ENCODE data around the gene ERICH6.

The ERICH6 gene

DNA sequence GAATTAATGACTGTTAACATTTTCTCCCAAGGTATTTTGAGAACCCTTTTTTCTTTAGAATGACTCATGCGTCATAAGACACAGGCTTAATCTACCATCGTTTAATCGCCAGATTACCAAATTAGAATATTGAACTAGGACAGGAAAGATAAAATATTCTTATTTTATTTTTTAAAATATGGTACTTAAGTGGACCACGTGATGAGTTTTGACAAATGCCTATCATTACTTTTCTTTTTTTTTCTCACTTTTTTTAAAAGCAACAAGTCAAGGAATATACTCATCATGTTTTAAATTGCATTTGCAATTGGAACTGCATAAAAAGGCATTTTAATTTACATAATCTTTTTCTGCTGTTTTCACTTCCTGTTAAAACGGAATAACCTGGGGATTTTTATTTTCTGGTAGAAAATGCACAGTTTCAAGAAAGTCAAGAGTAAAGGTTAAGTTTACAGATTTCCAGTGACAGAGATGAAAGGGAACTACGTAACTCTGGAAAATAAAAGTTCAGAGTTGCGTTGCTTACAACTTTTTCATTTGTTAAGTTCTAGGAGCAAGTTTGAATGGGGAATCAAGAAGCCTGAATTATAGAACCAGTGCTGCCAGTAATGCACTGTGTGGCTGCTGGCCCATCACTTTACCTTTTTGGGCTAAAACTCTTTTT is 35.6 kb upstream of the ERICH6 start:
- H2BK15ac ChIP-seq (ENCODE audit: low read depth, poor library complexity, severe bottlenecking), result no peak overlapping the region
- no peak overlapping the region for H4K91ac ChIP-seq (ENCODE audit: low read length)
- H2BK12ac ChIP-seq (ENCODE audit: low read length in 2 of 2), result no peak overlapping the region
- no peak overlapping the region for H3K23ac ChIP-seq (ENCODE audit: low read length in 2 of 2)
- no peak overlapping the region for H2BK120ac ChIP-seq (ENCODE audit: low read depth, low read length)
- no peak overlapping the region for H3K4me3 ChIP-seq (ENCODE audit: insufficient read depth in 1 of 2, low read depth in 1 of 2, low read length in 2 of 2)
- H2BK5ac ChIP-seq (ENCODE audit: low read depth, low read length, poor library complexity, severe bottlenecking), result no peak overlapping the region
- H3K14ac ChIP-seq (ENCODE audit: low read length in 2 of 2), result no peak overlapping the region
- H3K79me1 ChIP-seq (replicated peaks; ENCODE audit: low read length, poor library complexity, severe bottlenecking), result peaks cover 30% of the 10 kb centered on the region
- no peak overlapping the region for H3K18ac ChIP-seq (ENCODE audit: low read depth in 1 of 2, low read length in 2 of 2)
- no peak overlapping the region for H2AK5ac ChIP-seq (ENCODE audit: low read length, severe bottlenecking)
- WGBS, result 99% methylated on average over 3 of the region's 7 CpGs
- peak overlapping the region; percentile 21 for H3K27ac ChIP-seq (ENCODE audit: low read length, poor library complexity, severe bottlenecking)
- no peak overlapping the region for H4K8ac ChIP-seq (ENCODE audit: low read length)
- no peak overlapping the region for H3K9ac ChIP-seq (ENCODE audit: low read length)
- H3K4me2 ChIP-seq (ENCODE audit: low read length, poor library complexity, severe bottlenecking), result no peak overlapping the region
- no peaks in the 10 kb centered on the region for H3K27me3 ChIP-seq (ENCODE audit: control insufficient read depth in 1 of 2, insufficient read depth in 1 of 2, low read length in 2 of 2)
- no peak overlapping the region for H3K4ac ChIP-seq (ENCODE audit: low read depth in 1 of 2, low read length in 2 of 2)
- H2AFZ ChIP-seq (ENCODE audit: low read depth, low read length), result no peak overlapping the region
- H3K9me3 ChIP-seq (ENCODE audit: control insufficient read depth, low read length), result no peaks in the 10 kb centered on the region
- H3K36me3 ChIP-seq (ENCODE audit: control insufficient read depth in 1 of 2, insufficient read depth in 2 of 2, low read depth in 1 of 2, low read length in 2 of 2), result peaks cover 13 to 24% of the 10 kb centered on the region in 2 experiments
- H3K4me1 ChIP-seq (ENCODE audit: control insufficient read depth, insufficient read depth, low read depth, low read length), result peaks cover 9% of the 10 kb centered on the region
- DNase-seq, result no peak

GRCh38 chr3:150738688-150739087 is 35.0 kb upstream of the ERICH6 start:
- no peak overlapping the region for H2BK12ac ChIP-seq (ENCODE audit: low read length in 2 of 2)

DNA sequence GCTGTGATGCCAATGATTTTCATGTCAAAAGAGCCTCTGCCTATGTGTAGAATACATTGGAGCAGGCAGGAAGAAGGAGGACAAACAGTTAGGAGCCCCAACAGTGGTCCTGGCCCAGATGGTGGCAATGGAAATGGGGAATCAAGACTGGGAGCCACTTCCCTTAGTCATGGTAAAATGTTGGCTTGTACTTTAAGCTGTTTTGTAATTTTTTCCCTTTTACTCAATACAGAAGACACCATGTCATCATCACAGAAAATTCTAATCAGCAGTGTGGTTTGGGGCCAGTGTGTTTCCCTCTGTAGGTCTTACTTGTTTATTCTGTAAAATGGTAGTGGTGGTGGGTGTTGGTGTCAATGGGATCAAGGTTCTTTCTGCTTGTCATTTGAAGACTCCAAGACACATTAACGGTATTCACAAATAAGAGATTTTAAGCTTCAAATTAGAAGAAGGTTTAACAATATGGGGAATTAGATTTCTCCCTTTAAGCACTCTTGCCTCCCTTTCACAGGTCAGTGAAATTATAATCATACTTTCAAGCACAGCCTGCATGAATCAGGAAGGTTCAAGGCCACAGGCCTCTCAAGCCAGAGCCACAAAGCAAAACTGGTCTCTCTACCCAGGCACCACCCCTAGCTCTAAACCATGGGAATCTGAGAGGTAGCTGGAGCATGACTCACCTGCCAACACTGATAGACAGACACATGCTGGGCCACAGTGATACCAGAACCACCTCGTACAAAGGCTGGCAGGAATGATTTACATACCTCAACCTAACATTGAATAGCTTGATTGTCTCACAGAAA is 34.4 kb upstream of the ERICH6 start:
- Histone ChIP-seq H3K4me1 (ENCODE audit: control insufficient read depth, insufficient read depth, low read depth, low read length) (peaks cover 6% of the 10 kb centered on the region), H4K91ac (ENCODE audit: low read length) (no peak overlapping the region), H3K36me3 (ENCODE audit: control insufficient read depth in 1 of 2, insufficient read depth in 2 of 2, low read depth in 1 of 2, low read length in 2 of 2) (peaks cover 13 to 24% of the 10 kb centered on the region in 2 experiments), H2AK5ac (ENCODE audit: low read length, severe bottlenecking) (no peak overlapping the region), H3K14ac (ENCODE audit: low read length in 2 of 2) (no peak overlapping the region), H3K27me3 (ENCODE audit: control insufficient read depth in 1 of 2, insufficient read depth in 1 of 2, low read length in 2 of 2) (no peaks in the 10 kb centered on the region), H3K23ac (ENCODE audit: low read length in 2 of 2) (no peak overlapping the region), H3K4me3 (ENCODE audit: insufficient read depth in 1 of 2, low read depth in 1 of 2, low read length in 2 of 2) (no peak overlapping the region), H2BK15ac (ENCODE audit: low read depth, poor library complexity, severe bottlenecking) (no peak overlapping the region), H3K9ac (ENCODE audit: low read length) (peak overlapping the region; percentile 14), H2AFZ (ENCODE audit: low read depth, low read length) (no peak overlapping the region), H2BK12ac (ENCODE audit: low read length in 2 of 2) (no peak overlapping the region), H2BK120ac (ENCODE audit: low read depth, low read length) (no peak overlapping the region), H3K9me3 (ENCODE audit: control insufficient read depth, low read length) (no peaks in the 10 kb centered on the region), H4K8ac (ENCODE audit: low read length) (no peak overlapping the region), H3K27ac (ENCODE audit: low read length, poor library complexity, severe bottlenecking) (peak overlapping the region; percentile 53), H3K18ac (ENCODE audit: low read depth in 1 of 2, low read length in 2 of 2) (no peak overlapping the region), H2BK5ac (ENCODE audit: low read depth, low read length, poor library complexity, severe bottlenecking) (no peak overlapping the region), H3K79me1 (replicated peaks; ENCODE audit: low read length, poor library complexity, severe bottlenecking) (peaks cover 27% of the 10 kb centered on the region), H3K4ac (ENCODE audit: low read depth in 1 of 2, low read length in 2 of 2) (no peak overlapping the region), H3K4me2 (ENCODE audit: low read length, poor library complexity, severe bottlenecking) (no peak overlapping the region)
- peak; percentile 71 for DNase-seq
- whole genome bisulfite sequencing, result no CpG with 5 or more reads among the region's 2 CpGs

More at GRCh38 chr3:150738688-150739087, 35.0 kb upstream of the ERICH6 start:
- Histone ChIP-seq H3K9ac (ENCODE audit: low read length) (peak overlapping the region; percentile 14), H3K18ac (ENCODE audit: low read depth in 1 of 2, low read length in 2 of 2) (no peak overlapping the region), H3K36me3 (ENCODE audit: control insufficient read depth in 1 of 2, insufficient read depth in 2 of 2, low read depth in 1 of 2, low read length in 2 of 2) (peaks cover 13 to 24% of the 10 kb centered on the region in 2 experiments), H3K4me2 (ENCODE audit: low read length, poor library complexity, severe bottlenecking) (no peak overlapping the region), H3K4me1 (ENCODE audit: control insufficient read depth, insufficient read depth, low read depth, low read length) (peaks cover 8% of the 10 kb centered on the region), H3K27ac (ENCODE audit: low read length, poor library complexity, severe bottlenecking) (peak overlapping the region; percentile 53), H2BK15ac (ENCODE audit: low read depth, poor library complexity, severe bottlenecking) (no peak overlapping the region), H2AFZ (ENCODE audit: low read depth, low read length) (no peak overlapping the region), H3K4me3 (ENCODE audit: insufficient read depth in 1 of 2, low read depth in 1 of 2, low read length in 2 of 2) (no peak overlapping the region), H3K23ac (ENCODE audit: low read length in 2 of 2) (no peak overlapping the region), H4K91ac (ENCODE audit: low read length) (no peak overlapping the region), H2BK120ac (ENCODE audit: low read depth, low read length) (no peak overlapping the region), H3K14ac (ENCODE audit: low read length in 2 of 2) (no peak overlapping the region), H3K4ac (ENCODE audit: low read depth in 1 of 2, low read length in 2 of 2) (no peak overlapping the region), H4K8ac (ENCODE audit: low read length) (no peak overlapping the region), H3K79me1 (replicated peaks; ENCODE audit: low read length, poor library complexity, severe bottlenecking) (peaks cover 29% of the 10 kb centered on the region), H3K27me3 (ENCODE audit: control insufficient read depth in 1 of 2, insufficient read depth in 1 of 2, low read length in 2 of 2) (no peaks in the 10 kb centered on the region), H2BK5ac (ENCODE audit: low read depth, low read length, poor library complexity, severe bottlenecking) (no peak overlapping the region), H3K9me3 (ENCODE audit: control insufficient read depth, low read length) (no peaks in the 10 kb centered on the region), H2AK5ac (ENCODE audit: low read length, severe bottlenecking) (no peak overlapping the region)
- no peak for DNase-seq
- WGBS, result 24% methylated on average over 4 of the region's 4 CpGs
